ENCODE data around the gene GPR143.
"Not testable (repeated sequence)": the region's sequence is repeated elsewhere in the genome, so short reads cannot be mapped to it uniquely, and the experiment has no call there.

Gene GPR143

GRCh38 chrX:9765737-9766097, at the start of gene GPR143:
Gene GPR143, minus strand, starts transcription at chrX:9765847. Its CDS starts 30 bp downstream, at chrX:9765817.
- no peak for DNase-seq (ENCODE audit: low read depth, low spot score)

DNA sequence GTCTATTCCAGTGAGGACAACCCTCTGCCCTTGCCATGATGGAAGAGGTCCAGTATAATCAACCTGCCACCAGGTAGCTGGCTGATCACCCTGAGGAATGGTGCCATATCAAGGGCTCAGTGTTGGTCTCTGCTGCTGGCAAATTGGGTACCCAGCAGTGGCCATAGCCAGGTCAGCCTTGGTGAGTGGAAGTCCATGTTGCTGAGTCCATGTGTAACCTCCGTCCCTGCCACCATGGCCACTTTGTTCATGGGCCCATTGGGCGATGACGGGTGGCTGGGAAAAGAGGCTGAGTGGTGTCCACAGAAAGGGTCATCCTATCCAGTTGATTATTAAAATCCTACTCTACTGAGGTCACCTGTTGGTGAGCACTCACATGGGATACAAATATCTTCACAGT, 45.4 kb upstream of the GPR143 start:
- not testable (repeated sequence) for DNase-seq (ENCODE audit: low read depth, low spot score)

GRCh38 chrX:9809876-9810275, 44.2 kb upstream of the GPR143 start:
- not testable (repeated sequence) for DNase-seq (ENCODE audit: low read depth, low spot score)

GRCh38 chrX:9807355-9808182, 41.9 kb upstream of the GPR143 start:
- DNase-seq (ENCODE audit: low read depth, low spot score): no peak

GRCh38 chrX:9805956-9806355, 40.3 kb upstream of the GPR143 start:
- no peak for DNase-seq (ENCODE audit: low read depth, low spot score)

DNA sequence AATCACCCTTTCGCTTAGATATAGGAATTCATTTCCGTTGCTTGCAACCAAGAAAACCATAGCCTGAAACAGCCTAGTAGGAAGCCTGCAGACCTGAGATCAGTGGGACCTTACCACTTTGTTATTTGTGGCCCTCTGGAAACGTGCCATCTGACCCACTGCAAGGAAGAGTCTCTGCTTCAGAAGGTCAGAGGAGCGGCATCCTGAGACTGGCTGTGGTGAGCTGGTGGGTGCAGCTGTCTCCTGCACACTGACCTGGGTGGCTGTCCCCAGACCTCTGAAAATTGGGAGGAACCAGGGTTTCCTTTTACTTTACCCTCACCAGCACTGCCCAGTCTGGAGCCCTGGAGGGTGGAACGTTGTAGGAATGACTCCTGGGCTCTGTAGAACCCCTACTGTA, 38.8 kb upstream of the GPR143 start:
- DNase-seq (ENCODE audit: low read depth, low spot score): no peak

DNA sequence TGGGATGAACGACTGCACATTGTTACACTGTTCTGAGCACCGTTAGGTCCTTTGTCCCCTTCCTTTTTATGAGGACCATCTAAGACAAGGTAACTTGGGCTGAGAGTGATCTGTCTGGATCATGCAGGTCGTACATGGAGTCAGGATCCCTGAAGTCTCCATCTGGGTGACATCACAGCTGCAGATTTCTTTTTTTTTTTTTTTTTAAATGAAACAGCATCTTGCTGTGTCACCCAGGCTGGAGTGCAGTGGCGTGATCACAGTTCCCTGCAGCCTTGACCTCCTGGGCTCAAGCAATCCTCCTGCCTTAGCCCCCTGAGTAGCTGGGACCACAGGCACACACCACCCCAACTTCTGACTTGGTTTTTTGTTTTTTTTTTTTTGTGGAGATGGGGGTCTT, 37.1 kb upstream of the GPR143 start:
- DNase-seq (ENCODE audit: low read depth, low spot score): no peak

DNA sequence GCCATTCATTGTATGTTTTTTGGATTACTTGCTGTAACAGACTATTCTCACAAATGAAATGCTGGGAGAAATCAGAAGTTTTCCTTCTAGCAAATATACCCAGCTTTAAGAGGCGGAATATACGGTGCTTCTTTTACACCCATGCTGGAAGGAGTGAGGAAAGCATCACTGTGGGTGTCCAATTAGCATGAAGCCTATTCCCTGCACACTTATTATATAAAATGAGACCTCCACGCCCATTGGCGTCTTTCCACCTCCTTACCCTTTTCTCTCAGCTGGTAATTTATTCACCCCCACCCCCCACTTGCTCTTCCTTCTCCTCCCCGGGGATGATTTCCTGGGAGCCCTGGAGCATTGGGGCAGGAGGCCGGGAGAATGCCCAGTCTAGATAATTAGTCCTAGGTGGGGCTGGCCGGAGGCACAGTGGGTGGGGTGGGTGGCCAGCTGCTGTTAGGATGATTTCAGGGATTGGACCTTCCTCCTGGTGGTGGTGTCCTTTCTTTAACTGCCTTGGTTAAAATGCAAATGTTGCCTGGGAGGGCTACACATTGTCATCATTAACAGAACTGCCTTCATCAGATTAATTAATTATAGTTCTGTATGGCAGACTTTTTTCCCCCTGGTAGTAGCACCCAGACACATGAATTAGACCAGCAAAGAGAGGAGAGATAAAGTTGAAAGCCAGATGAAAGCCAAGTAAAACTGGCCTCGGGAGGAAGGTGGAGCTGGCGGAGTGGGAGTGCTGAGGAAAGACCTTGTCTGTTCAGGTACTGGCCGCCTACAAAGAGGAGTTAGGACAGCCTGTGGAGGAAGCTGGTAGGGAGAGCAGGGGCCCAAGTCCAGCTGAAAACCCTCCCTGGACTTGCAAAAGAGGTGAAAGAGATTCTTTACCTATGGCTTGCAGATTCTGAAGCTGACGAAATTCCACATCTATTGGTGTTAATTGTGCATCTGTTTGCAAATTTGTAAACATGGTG, 32.0 kb upstream of the GPR143 start:
- DNase-seq (ENCODE audit: low read depth, low spot score): no peak

DNA sequence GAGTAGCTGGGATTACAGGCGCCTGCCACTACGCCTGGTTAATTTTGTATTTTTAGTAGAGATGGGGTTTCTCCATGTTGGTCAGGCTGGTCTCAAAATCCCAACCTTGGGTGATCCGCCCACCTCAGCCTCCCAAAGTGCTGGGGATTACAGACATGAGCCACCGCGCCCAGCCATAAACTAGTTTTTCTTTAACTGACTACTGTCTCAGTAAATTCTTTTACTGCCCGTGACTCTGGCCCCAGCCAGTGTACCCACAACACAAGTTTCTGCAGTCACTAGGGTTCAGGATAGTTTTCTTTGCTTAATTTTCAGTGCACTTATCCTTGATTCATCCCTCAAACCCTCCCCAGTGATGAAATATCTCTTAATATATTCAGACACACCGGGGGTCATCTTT, 28.8 kb upstream of the GPR143 start:
- DNase-seq (ENCODE audit: low read depth, low spot score): no peak

DNA sequence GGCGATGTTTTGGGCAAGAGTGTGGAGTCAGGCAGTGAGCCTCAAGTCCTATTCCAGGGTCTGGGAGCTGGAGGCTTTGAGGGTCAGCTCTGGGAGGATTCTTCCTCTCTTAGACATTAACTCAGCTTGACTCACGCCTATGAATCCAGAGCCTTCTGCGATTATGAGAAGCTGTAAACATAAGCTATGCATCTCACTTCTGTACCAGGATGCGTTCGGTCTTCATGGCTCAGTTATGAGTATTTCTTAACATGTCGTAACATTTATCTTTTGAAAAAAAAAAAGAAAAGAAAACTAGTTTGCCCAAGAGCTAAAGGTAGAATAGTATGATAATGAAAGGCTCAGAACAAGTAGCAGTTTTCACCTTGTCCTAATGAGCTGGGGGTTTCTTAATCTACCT, 25.2 kb upstream of the GPR143 start:
- DNase-seq (ENCODE audit: low read depth, low spot score): no peak

DNA sequence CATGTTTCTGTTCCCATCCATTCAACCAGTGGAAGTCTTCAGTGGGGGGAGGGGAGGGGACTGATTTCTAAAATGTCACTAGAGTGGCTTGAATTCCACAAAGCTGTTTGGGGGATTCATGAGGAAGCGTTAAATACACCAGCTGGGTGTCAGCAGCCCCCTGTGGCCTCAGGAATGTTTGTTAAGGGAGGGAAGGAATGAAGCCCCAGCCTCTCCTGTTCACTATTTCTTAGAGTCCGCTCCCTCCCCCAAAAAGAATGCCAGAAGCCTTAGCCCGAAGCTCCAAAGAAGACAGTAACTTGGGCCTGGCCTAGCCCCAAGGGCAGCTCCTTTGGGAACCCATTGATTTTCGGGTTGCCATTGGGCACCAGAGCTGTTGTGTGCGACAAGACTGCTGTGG, 23.9 kb upstream of the GPR143 start:
- no peak for DNase-seq (ENCODE audit: low read depth, low spot score)

- DNase-seq (ENCODE audit: low read depth, low spot score): no peak
Measured at GRCh38 chrX:9788911-9789310, 23.3 kb upstream of the GPR143 start.

GRCh38 chrX:9786798-9787635, 21.4 kb upstream of the GPR143 start:
- DNase-seq (ENCODE audit: low read depth, low spot score): no peak

GRCh38 chrX:9785944-9786797, 20.5 kb upstream of the GPR143 start, which contains the start of gene SHROOM2:
Gene SHROOM2, plus strand, starts transcription at chrX:9786429. Its CDS starts 117 bp downstream, at chrX:9786546.
- DNase-seq (ENCODE audit: low read depth, low spot score): no peak

- DNase-seq (ENCODE audit: low read depth, low spot score): no peak
Measured at GRCh38 chrX:9785254-9785943, 19.8 kb upstream of the GPR143 start.

- no peak for DNase-seq (ENCODE audit: low read depth, low spot score)
Measured at GRCh38 chrX:9784332-9784731, 18.7 kb upstream of the GPR143 start.

DNA sequence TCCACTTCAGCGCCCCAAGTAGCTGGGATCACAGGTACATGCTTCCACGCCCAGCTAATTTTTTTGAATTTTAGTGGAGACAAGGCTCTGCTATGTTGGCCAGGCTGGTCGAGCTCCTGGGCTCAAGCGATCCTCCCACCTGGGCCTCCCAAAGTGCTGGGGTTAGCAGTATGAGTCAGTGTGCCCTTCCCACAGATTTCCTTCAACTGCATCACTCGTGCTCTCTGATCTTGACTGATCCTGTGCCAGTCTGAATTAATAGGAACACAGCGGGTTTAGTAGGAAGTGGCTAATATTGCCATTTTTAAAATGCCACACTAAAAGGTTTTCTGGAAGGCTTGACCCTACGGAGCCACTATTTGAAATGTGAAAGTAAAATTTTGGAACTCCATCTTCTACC, 16.3 kb upstream of the GPR143 start:
- DNase-seq (ENCODE audit: low read depth, low spot score): no peak

DNA sequence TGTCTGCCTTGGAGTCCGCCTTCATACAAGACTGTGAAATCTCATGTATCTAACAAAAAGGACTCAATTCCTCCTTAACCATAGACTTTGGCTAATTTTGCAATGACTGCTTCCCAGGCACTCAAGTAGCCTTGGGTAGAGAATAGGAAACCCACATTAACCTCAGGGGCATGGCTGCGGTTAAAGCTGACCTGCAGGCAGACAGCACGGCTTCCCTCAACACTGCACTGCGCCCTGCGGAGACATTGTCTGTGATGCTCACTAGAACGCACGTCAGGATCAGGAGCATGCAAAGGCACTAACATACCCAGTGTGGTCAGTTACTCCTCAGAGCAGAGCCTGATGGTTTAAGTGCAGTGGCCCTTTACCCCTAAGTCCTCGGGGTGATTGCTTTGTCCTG, 10.3 kb upstream of the GPR143 start:
- DNase-seq (ENCODE audit: low read depth, low spot score): no peak

- no peak for DNase-seq (ENCODE audit: low read depth, low spot score)
Measured at GRCh38 chrX:9772943-9773342, 7.3 kb upstream of the GPR143 start.

GRCh38 chrX:9770319-9770718, 4.7 kb upstream of the GPR143 start:
- no peak for DNase-seq (ENCODE audit: low read depth, low spot score)
